H9 (cell line): ENCODE data around the gene YOD1. TPM values are rescaled to one million over a fixed set of nuclear protein-coding genes. Genes with fewer than 3 reads are reported as not detected.

Experiments used
- DNase-seq: peaks from one replicate; pipeline ENCODE4 v3.0.0-alpha.2; 2017
- H2AFZ ChIP-seq: one replicate; pipeline ENCODE4 v1.6.1; 2013; ENCODE audit warnings: mild to moderate bottlenecking, low read length, control low read depth, moderate library complexity
- H2AK5ac ChIP-seq: 2 replicates; pipeline ENCODE4 v1.6.1; 2013; ENCODE audit warnings: low read length, control low read depth, mixed read lengths; ENCODE audit not compliant: insufficient read length
- H2BK120ac ChIP-seq: one replicate; pipeline ENCODE4 v1.6.1; 2013; ENCODE audit warnings: low read depth, mild to moderate bottlenecking, low read length, control low read depth, inconsistent platforms; ENCODE audit not compliant: poor library complexity, severe bottlenecking
- H2BK12ac ChIP-seq: 2 replicates; pipeline ENCODE4 v1.6.1; 2013; ENCODE audit warnings: low read length, control low read depth, mixed read lengths, low read depth; ENCODE audit not compliant: insufficient read length
- H2BK15ac ChIP-seq: 2 replicates; pipeline ENCODE4 v1.6.1; 2013; ENCODE audit warnings: low read depth, low read length, control low read depth
- H2BK20ac ChIP-seq: one replicate; pipeline ENCODE4 v1.6.1; 2013; ENCODE audit warnings: low read depth, mild to moderate bottlenecking, low read length, control low read depth, inconsistent platforms; ENCODE audit not compliant: poor library complexity, severe bottlenecking
- H2BK5ac ChIP-seq: 2 replicates; pipeline ENCODE4 v1.6.1; 2013; ENCODE audit warnings: low read length, control low read depth, mixed read lengths; ENCODE audit not compliant: insufficient read length
- H3K14ac ChIP-seq: 2 replicates; pipeline ENCODE4 v1.6.1; 2013; ENCODE audit warnings: low read length, control low read depth; ENCODE audit not compliant: insufficient read depth
- H3K18ac ChIP-seq: 2 replicates; pipeline ENCODE4 v1.6.1; 2013; ENCODE audit warnings: low read depth, mild to moderate bottlenecking, mixed read lengths, low read length, control low read depth; ENCODE audit not compliant: insufficient read length
- H3K23ac ChIP-seq: 2 replicates; pipeline ENCODE4 v1.6.1; 2013; ENCODE audit warnings: low read length, control low read depth, mixed read lengths, low read depth; ENCODE audit not compliant: insufficient read length
- H3K23me2 ChIP-seq: 2 replicates; pipeline ENCODE4 v1.6.1; 2013; ENCODE audit warnings: low read depth, mild to moderate bottlenecking, mixed read lengths, low read length, control low read depth; ENCODE audit not compliant: insufficient read length, poor library complexity, severe bottlenecking
- H3K27ac ChIP-seq: 2 replicates; pipeline ENCODE4 v1.5.1; 2013; ENCODE audit warnings: low read length, control low read depth, mixed read lengths, low read depth; ENCODE audit not compliant: insufficient read length
- H3K27me3 ChIP-seq: 2 replicates; pipeline ENCODE4 v1.6.1; 2013; ENCODE audit warnings: low read length, control low read depth, inconsistent platforms; ENCODE audit not compliant: insufficient read depth
- H3K4ac ChIP-seq: 2 replicates; pipeline ENCODE4 v1.6.1; 2013; ENCODE audit warnings: low read depth, mild to moderate bottlenecking, control low read depth, inconsistent platforms, low read length, moderate library complexity
- H3K4me1 ChIP-seq: 2 replicates; pipeline ENCODE4 v1.6.1; 2013; ENCODE audit warnings: low read length, control low read depth, inconsistent platforms; ENCODE audit not compliant: insufficient read depth
- H3K4me2 ChIP-seq: 2 replicates; pipeline ENCODE4 v1.6.1; 2013; ENCODE audit warnings: low read length, control low read depth, mixed read lengths; ENCODE audit not compliant: insufficient read length, insufficient read depth
- H3K56ac ChIP-seq: 2 replicates; pipeline ENCODE4 v1.6.1; 2013; ENCODE audit warnings: low read depth, mild to moderate bottlenecking, mixed read lengths, low read length, control low read depth; ENCODE audit not compliant: insufficient read length
- H3K79me1 ChIP-seq: 2 replicates; pipeline ENCODE4 v1.6.1; 2013; ENCODE audit warnings: low read depth, mild to moderate bottlenecking, moderate library complexity, low read length, control low read depth, inconsistent platforms; ENCODE audit not compliant: insufficient read depth, poor library complexity, severe bottlenecking
- H3K79me2 ChIP-seq: 2 replicates; pipeline ENCODE4 v1.6.1; 2013; ENCODE audit warnings: low read length, control low read depth, inconsistent platforms; ENCODE audit not compliant: insufficient read depth
- H3K9ac ChIP-seq: 2 replicates; pipeline ENCODE4 v1.6.1; 2013; ENCODE audit warnings: low read length, control low read depth, mixed read lengths; ENCODE audit not compliant: insufficient read length; ENCODE audit errors: extremely low read depth
- H3K9me3 ChIP-seq: one replicate; pipeline ENCODE4 v1.6.1; 2013; ENCODE audit warnings: low read depth, low read length, inconsistent platforms; ENCODE audit not compliant: control insufficient read depth
- H3T11ph ChIP-seq: one replicate; pipeline ENCODE4 v1.6.1; 2013; ENCODE audit warnings: mild to moderate bottlenecking, low read length, control low read depth, inconsistent platforms
- H4K20me1 ChIP-seq: one replicate; pipeline ENCODE4 v1.6.1; 2013; ENCODE audit not compliant: control insufficient read depth, insufficient read length, insufficient read depth
- H4K5ac ChIP-seq: 2 replicates; pipeline ENCODE4 v1.6.1; 2013; ENCODE audit warnings: low read depth, mild to moderate bottlenecking, mixed read lengths, low read length, control low read depth; ENCODE audit not compliant: insufficient read length
- H4K8ac ChIP-seq: replicated peaks from 2 replicates; pipeline ENCODE4 v1.6.1; 2013; ENCODE audit warnings: low read length, control low read depth, mixed read lengths, low read depth; ENCODE audit not compliant: insufficient read length
- H4K91ac ChIP-seq: 2 replicates; pipeline ENCODE4 v1.6.1; 2013; ENCODE audit warnings: low read depth, mild to moderate bottlenecking, moderate library complexity, mixed read lengths, low read length, control low read depth; ENCODE audit not compliant: insufficient read length
- H3K27ac Mint-ChIP-seq, 3 experiments: 2 replicates in 2 of 3; 3 replicates in 1 of 3; pipeline ENCODE4 v1.8.0; 2020 to 2021; ENCODE audit warnings: mixed read lengths in 3 of 3, mild to moderate bottlenecking in 1 of 3, moderate library complexity in 1 of 3
- H3K27me3 Mint-ChIP-seq: 2 replicates; pipeline ENCODE4 v1.8.0; 2021; ENCODE audit warnings: low read depth, mild to moderate bottlenecking, moderate library complexity, mixed read lengths
- H3K36me3 Mint-ChIP-seq, 3 experiments: 2 replicates in 2 of 3; 3 replicates in 1 of 3; pipeline ENCODE4 v1.8.0; 2020 to 2021; ENCODE audit warnings: low read depth in 3 of 3, mixed read lengths in 3 of 3; ENCODE audit not compliant: insufficient read depth in 1 of 3
- H3K4me1 Mint-ChIP-seq, 2 experiments: 2 replicates each; pipeline ENCODE4 v1.8.0; 2020; ENCODE audit warnings: mixed read lengths in 2 of 2
- H3K4me3 Mint-ChIP-seq, 2 experiments: 2 replicates in 1 of 2; 3 replicates in 1 of 2; pipeline ENCODE4 v1.8.0; 2020 to 2021; ENCODE audit warnings: mild to moderate bottlenecking in 2 of 2, mixed read lengths in 2 of 2, moderate library complexity in 1 of 2
- H3K9me3 Mint-ChIP-seq, 2 experiments: 2 replicates in 1 of 2; 3 replicates in 1 of 2; pipeline ENCODE4 v1.8.0; 2020; ENCODE audit warnings: mild to moderate bottlenecking in 2 of 2, mixed read lengths in 2 of 2, moderate library complexity in 1 of 2
- CTCF ChIP-seq: fragments of 200-600 bp; sonication (generic); conservative IDR thresholded peaks from 3 replicates; pipeline ENCODE4 v1.8.0; 2021; ENCODE audit warnings: antibody characterized with exemption, mild to moderate bottlenecking
- WGBS: extraction: QIAGEN DNeasy Blood & Tissue Kit; methylation state at CpG from one replicate; pipeline ENCODE4 v1.1.7; 2013; ENCODE audit warnings: missing lambda C conversion rate, low lambda C conversion rate, mixed read lengths; ENCODE audit not compliant: insufficient read length; ENCODE audit errors: extremely low coverage; 5-methylcytosine and 5-hydroxymethylcytosine counted together
- total RNA-seq: library from RNA; stranded (reverse); gene quantifications from 2 replicates; pipeline ENCODE4 v1.2.1, GENCODE V29; 2021

YOD1 gene
- total RNA-seq, 1 experiment from 2014 or later, result 8.6 TPM

GRCh38 chr1:207049974-207050391 lies 1.0 kb downstream of the YOD1 start:
- Histone ChIP-seq H3T11ph (no peak overlapping the region), H4K5ac (no peak overlapping the region), H2AFZ (no peak overlapping the region), H3K9me3 (no peaks in the 10 kb centered on the region), H4K8ac (no peak overlapping the region), H2BK5ac (no peak overlapping the region), H3K9ac (peak overlapping the region; percentile 98), H4K20me1 (no peaks in the 10 kb centered on the region), H2BK20ac (no peak overlapping the region), H3K4me2 (peak overlapping the region; percentile 63), H3K79me1 (no peaks in the 10 kb centered on the region), H3K27ac (peak overlapping the region; percentile 77), H3K23ac (no peak overlapping the region), H3K27me3 (no peaks in the 10 kb centered on the region), H2BK15ac (no peak overlapping the region), H3K18ac (no peak overlapping the region), H3K56ac (no peak overlapping the region), H3K14ac (no peak overlapping the region), H3K4ac (no peak overlapping the region), H2AK5ac (no peak overlapping the region), H3K4me1 (peaks cover 3% of the 10 kb centered on the region; the same call in 1 of the 2 replicates), H2BK120ac (no peak overlapping the region), H3K23me2 (peaks cover 11% of the 10 kb centered on the region), H4K91ac (no peak overlapping the region), H2BK12ac (no peak overlapping the region), H3K79me2 (peaks cover 10% of the 10 kb centered on the region; the same call in 1 of the 2 replicates)
- TF ChIP-seq CTCF, result peak; percentile 88
- H3K36me3 Mint-ChIP-seq, result peaks cover 13 to 28% (median 20%) of the 10 kb centered on the region in 3 experiments; a peak in 6 of 7 replicates
- peak overlapping the region; percentile 99; a peak in 6 of 7 replicates for H3K27ac Mint-ChIP-seq
- DNase-seq, result no peak
- peak overlapping the region; percentile 99 to 100 for H3K4me3 Mint-ChIP-seq
- WGBS, result no CpG with 5 or more reads among the region's 6 CpGs
- H3K27me3 Mint-ChIP-seq, result peaks cover 1% of the 10 kb centered on the region
- H3K4me1 Mint-ChIP-seq, result peaks cover 41 to 42% of the 10 kb centered on the region in 2 experiments
- H3K9me3 Mint-ChIP-seq, result no peaks in the 10 kb centered on the region; a peak in 1 of 5 replicates
